T-cell (primary cell): Measurements from ENCODE around the gene SLC51A. TPM values are rescaled to one million over a fixed set of nuclear protein-coding genes. Genes with fewer than 3 reads are reported as not detected.

Source experiments
- ATAC-seq, 4 experiments: fragments of 200-7000 bp in 3 of 4; fragments of 150-1000 bp in 1 of 4; cut with Tn5 transposase; replicated peaks in 1 of 4; 1 replicate in 3 of 4; 2 replicates in 1 of 4; pipeline ENCODE4 v1.10.0; 2021; ENCODE audit warnings: moderate library complexity in 3 of 4, mild to moderate bottlenecking in 2 of 4, moderate number of reproducible peaks in 1 of 4
- CTCF ChIA-PET, 2 donors: fragments of 300-600 bp; sonication (Branson Sonifier 250); formaldehyde crosslinking; loops; one replicate each; lab custom pipeline; 2022; ENCODE audit warnings: antibody characterized with exemption in 2 of 2; lab: Charles Lee
- POLR2A ChIA-PET, 2 donors: fragments of 300-600 bp; sonication (Branson Sonifier 250); formaldehyde crosslinking; loops; one replicate each; lab custom pipeline; 2022; ENCODE audit warnings: antibody characterized with exemption in 2 of 2; lab: Charles Lee
- DNase-seq, 35 experiments: peaks; one replicate each; pipeline versions ENCODE4 v3.0.0 to v3.0.0-alpha.2; 2013 to 2023
- H3K27ac ChIP-seq: one replicate; pipeline ENCODE4 v1.5.1; 2013; ENCODE audit warnings: low read length
- H3K27me3 ChIP-seq, 2 experiments: replicated peaks in 1 of 2; 1 replicate in 1 of 2; 2 replicates in 1 of 2; pipeline versions ENCODE4 v1.6.1 to v1.7.0; 2013; ENCODE audit warnings: low read length in 1 of 2, mixed read lengths in 1 of 2; ENCODE audit not compliant: control insufficient read depth in 2 of 2, insufficient read depth in 2 of 2; ENCODE audit errors: extremely low read depth in 1 of 2
- H3K36me3 ChIP-seq, 2 donors: 1 replicate in 1 of 2; 2 replicates in 1 of 2; pipeline versions ENCODE4 v1.6.1 to v1.7.0; 2013; ENCODE audit warnings: low read length in 1 of 2; ENCODE audit not compliant: control insufficient read depth in 2 of 2, insufficient read depth in 1 of 2; ENCODE audit errors: extremely low read depth in 1 of 2
- H3K4me1 ChIP-seq, 2 experiments: 1 replicate in 1 of 2; 2 replicates in 1 of 2; pipeline versions ENCODE4 v1.6.1 to v1.7.0; 2013; ENCODE audit warnings: low read length in 2 of 2, mixed read lengths in 1 of 2; ENCODE audit not compliant: insufficient read depth in 2 of 2, control insufficient read depth in 1 of 2; ENCODE audit errors: extremely low read depth in 1 of 2
- H3K4me3 ChIP-seq, 2 donors: 1 replicate in 1 of 2; 2 replicates in 1 of 2; pipeline versions ENCODE4 v1.5.1 to v1.7.0; 2013; ENCODE audit warnings: mild to moderate bottlenecking in 2 of 2, low read length in 1 of 2, moderate library complexity in 1 of 2; ENCODE audit not compliant: control insufficient read depth in 1 of 2; ENCODE audit errors: extremely low read depth in 1 of 2
- H3K9me3 ChIP-seq: 2 replicates; pipeline ENCODE4 v1.7.0; 2013
- H3K27ac Mint-ChIP-seq, 2 donors: one replicate each; pipeline ENCODE4 v1.8.0; 2020 to 2021; ENCODE audit warnings: mild to moderate bottlenecking in 2 of 2, mixed read lengths in 2 of 2
- H3K27me3 Mint-ChIP-seq, 2 donors: one replicate each; pipeline ENCODE4 v1.8.0; 2021 to 2022; ENCODE audit warnings: mixed read lengths in 2 of 2
- H3K36me3 Mint-ChIP-seq: one replicate; pipeline ENCODE4 v1.8.0; 2021; ENCODE audit warnings: mixed read lengths
- H3K4me1 Mint-ChIP-seq, 3 donors: one replicate each; pipeline ENCODE4 v1.8.0; 2020 to 2022; ENCODE audit warnings: mixed read lengths in 3 of 3, mild to moderate bottlenecking in 1 of 3
- H3K4me3 Mint-ChIP-seq, 3 donors: one replicate each; pipeline ENCODE4 v1.8.0; 2020 to 2022; ENCODE audit warnings: mild to moderate bottlenecking in 3 of 3, mixed read lengths in 3 of 3, moderate library complexity in 3 of 3
- H3K9me3 Mint-ChIP-seq, 3 donors: one replicate each; pipeline ENCODE4 v1.8.0; 2020 to 2022; ENCODE audit warnings: mixed read lengths in 3 of 3
- WGBS: methylation state at CpG from one replicate; pipeline ENCODE4 v1.1.5; 2013; ENCODE audit warnings: missing lambda C conversion rate; ENCODE audit not compliant: insufficient coverage; 5-methylcytosine and 5-hydroxymethylcytosine counted together
- total RNA-seq, 35 experiments: library from RNA in 6 of 35; stranded (reverse) in 6 of 35; fragments of 120-200 nt in 1 of 35; gene quantifications; one replicate each; pipeline versions ENCODE4 v1.2.1 to v1.2.4 and lab custom pipeline; 2013 to 2026

SLC51A gene
- total RNA-seq, 5 donors from 2014 or later (not counting 1 experiment from before 2014, with no cell fraction given) = not detected

GRCh38 chr3:196189566-196190347, 26.6 kb upstream of the SLC51A start:
- H3K4me1 Mint-ChIP-seq = peaks cover 26 to 41% (median 31%) of the 10 kb centered on the region in 3 donors
- ChIA-PET POLR2A (no interaction called here), CTCF (interaction anchor here (1.1 to 1.2 kb wide), 2 partner anchors 10 to 117 kb away, joined by 3 to 4 read pairs; no protein-coding TSS in a partner anchor)
- H3K4me3 Mint-ChIP-seq = no peak overlapping the region
- no peaks in the 10 kb centered on the region for H3K27me3 Mint-ChIP-seq
- Histone ChIP-seq H3K4me3 (no peak overlapping the region), H3K4me1 (peaks cover 18 to 42% of the 10 kb centered on the region in 2 experiments), H3K27me3 (no peaks in the 10 kb centered on the region), H3K27ac (no peak overlapping the region), H3K9me3 (no peaks in the 10 kb centered on the region), H3K36me3 (no peaks in the 10 kb centered on the region)
- WGBS = 90% methylated on average over 10 of the region's 16 CpGs
- no peaks in the 10 kb centered on the region for H3K36me3 Mint-ChIP-seq
- DNase-seq (no peak), ATAC-seq (no peak)
- no peaks in the 10 kb centered on the region for H3K9me3 Mint-ChIP-seq
- no peak overlapping the region for H3K27ac Mint-ChIP-seq

- Histone ChIP-seq H3K27me3 (no peaks in the 10 kb centered on the region), H3K4me3 (peak overlapping the region in 1 of 2 donors; percentile 5), H3K9me3 (no peaks in the 10 kb centered on the region), H3K27ac (peak overlapping the region; percentile 84), H3K4me1 (peaks cover 11 to 52% of the 10 kb centered on the region in 2 experiments), H3K36me3 (no peaks in the 10 kb centered on the region)
- ChIA-PET CTCF (interaction anchor here (0.6 to 1.6 kb wide), 5 partner anchors 12 to 155 kb away, joined by 3 to 5 read pairs (median 3); no protein-coding TSS in a partner anchor), POLR2A (interaction anchor here in 1 of 2 donors (1.1 kb wide), 1 partner anchor 118 kb away, joined by 3 read pairs; no protein-coding TSS in a partner anchor)
- Mint-ChIP-seq H3K27ac (peak overlapping the region; percentile 96), H3K36me3 (no peaks in the 10 kb centered on the region), H3K27me3 (no peaks in the 10 kb centered on the region), H3K9me3 (no peaks in the 10 kb centered on the region), H3K4me3 (peak overlapping the region in 2 of 3 donors; percentile 65 to 70), H3K4me1 (peaks cover 23 to 46% (median 24%) of the 10 kb centered on the region in 3 donors)
- ATAC-seq (peak; percentile 28 to 74 (median 52)), DNase-seq (peak in 31 of 35 experiments; percentile 27 to 80 (median 41))
- WGBS = 24% methylated on average over 8 of the region's 11 CpGs
These were observed 24.3 kb upstream of the SLC51A start for GRCh38 chr3:196192036-196192523.

- no peaks in the 10 kb centered on the region for H3K36me3 Mint-ChIP-seq
- DNase-seq = peak in 1 of 35 experiments; percentile 43
These were observed 23.7 kb upstream of the SLC51A start for GRCh38 chr3:196192524-196193051.

DNA sequence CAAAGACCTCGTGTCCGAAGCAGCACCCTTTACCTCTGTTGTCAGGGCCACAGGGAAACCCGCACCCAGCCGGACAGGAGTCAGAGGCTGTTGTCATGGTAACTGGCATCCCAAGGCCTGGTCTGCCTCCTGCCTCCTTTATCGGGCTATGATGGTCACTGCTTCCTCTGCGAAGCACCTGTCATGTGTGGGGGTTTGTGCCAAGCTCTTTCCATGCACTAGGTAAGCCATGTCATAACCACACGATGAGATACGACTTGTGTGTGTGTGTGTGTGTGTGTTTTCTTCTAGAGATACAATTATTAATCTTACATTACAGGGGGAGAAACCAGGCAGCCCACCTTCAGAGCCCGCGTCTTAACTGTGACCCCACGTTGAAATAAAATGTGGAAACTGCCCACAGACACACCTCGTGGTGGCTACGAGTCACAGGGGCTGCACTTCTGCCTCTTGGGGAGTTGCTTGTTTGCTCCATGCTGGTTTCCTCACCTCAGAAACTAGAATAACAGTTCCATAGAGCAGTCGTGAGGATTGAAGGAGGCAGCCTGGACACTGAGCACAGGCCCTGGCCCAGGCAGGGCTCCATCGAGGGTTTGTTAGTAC, 23.1 kb upstream of the SLC51A start:
- Histone ChIP-seq H3K4me3 (no peak overlapping the region), H3K9me3 (no peaks in the 10 kb centered on the region), H3K4me1 (peaks cover 10 to 46% of the 10 kb centered on the region in 2 experiments), H3K27ac (peak overlapping the region; percentile 84), H3K27me3 (no peaks in the 10 kb centered on the region), H3K36me3 (no peaks in the 10 kb centered on the region)
- H3K27me3 Mint-ChIP-seq = no peaks in the 10 kb centered on the region
- WGBS = 66% methylated on average over 7 of the region's 15 CpGs
- ATAC-seq (no peak), DNase-seq (no peak)
- H3K36me3 Mint-ChIP-seq = no peaks in the 10 kb centered on the region
- peak overlapping the region in 1 of 3 donors; percentile 70 for H3K4me3 Mint-ChIP-seq
- CTCF ChIA-PET = interaction anchor here (1.0 to 6.2 kb wide), 4 partner anchors 13 to 121 kb away, joined by 3 to 69 read pairs (median 4); no protein-coding TSS in a partner anchor
- peak overlapping the region; percentile 96 for H3K27ac Mint-ChIP-seq
- H3K9me3 Mint-ChIP-seq = no peaks in the 10 kb centered on the region
- peaks cover 20 to 42% (median 22%) of the 10 kb centered on the region in 3 donors for H3K4me1 Mint-ChIP-seq
- POLR2A ChIA-PET = interaction anchor here in 1 of 2 donors (0.6 kb wide), 1 partner anchor 9 kb away, joined by 5 read pairs; no protein-coding TSS in a partner anchor

More at GRCh38 chr3:196192524-196193051, 23.7 kb upstream of the SLC51A start:
- Histone ChIP-seq H3K36me3 (no peaks in the 10 kb centered on the region), H3K4me3 (no peak overlapping the region), H3K27ac (peak overlapping the region; percentile 84), H3K4me1 (peaks cover 10 to 47% of the 10 kb centered on the region in 2 experiments), H3K27me3 (no peaks in the 10 kb centered on the region), H3K9me3 (no peaks in the 10 kb centered on the region)
- ATAC-seq = peak; percentile 8 to 24 (median 18)
- Mint-ChIP-seq H3K9me3 (no peaks in the 10 kb centered on the region), H3K4me1 (peaks cover 20 to 44% (median 22%) of the 10 kb centered on the region in 3 donors), H3K27me3 (no peaks in the 10 kb centered on the region), H3K27ac (peak overlapping the region; percentile 96), H3K4me3 (peak overlapping the region in 2 of 3 donors; percentile 65 to 70)
- CTCF ChIA-PET = interaction anchor here (0.6 to 1.6 kb wide), 5 partner anchors 12 to 154 kb away, joined by 3 to 5 read pairs (median 3); no protein-coding TSS in a partner anchor
- POLR2A ChIA-PET = interaction anchor here in 1 of 2 donors (1.1 kb wide), 1 partner anchor 119 kb away, joined by 3 read pairs; no protein-coding TSS in a partner anchor
- 37% methylated on average over 13 of the region's 14 CpGs for WGBS

- Mint-ChIP-seq H3K9me3 (no peaks in the 10 kb centered on the region), H3K4me1 (peaks cover 20 to 41% (median 22%) of the 10 kb centered on the region in 3 donors), H3K4me3 (peak overlapping the region in 1 of 3 donors; percentile 70), H3K36me3 (no peaks in the 10 kb centered on the region), H3K27ac (peak overlapping the region; percentile 96), H3K27me3 (no peaks in the 10 kb centered on the region)
- no peak overlapping the region for H3K4me3 ChIP-seq
- H3K27me3 ChIP-seq = no peaks in the 10 kb centered on the region
- H3K27ac ChIP-seq = peak overlapping the region; percentile 84
- no peaks in the 10 kb centered on the region for H3K36me3 ChIP-seq
- 89% methylated on average over 10 of the region's 13 CpGs for WGBS
- H3K4me1 ChIP-seq = peaks cover 10 to 46% of the 10 kb centered on the region in 2 experiments
- no peak for ATAC-seq
- DNase-seq = no peak
- no peaks in the 10 kb centered on the region for H3K9me3 ChIP-seq
- ChIA-PET CTCF (interaction anchor here (0.6 to 6.2 kb wide), 3 partner anchors 14 to 122 kb away, joined by 3 to 69 read pairs (median 4); no protein-coding TSS in a partner anchor), POLR2A (interaction anchor here in 1 of 2 donors (0.6 kb wide), 1 partner anchor 10 kb away, joined by 5 read pairs; no protein-coding TSS in a partner anchor)
These were observed 22.4 kb upstream of the SLC51A start for GRCh38 chr3:196193736-196194541.
